ENCODE results near the gene LAD1.

DNA sequence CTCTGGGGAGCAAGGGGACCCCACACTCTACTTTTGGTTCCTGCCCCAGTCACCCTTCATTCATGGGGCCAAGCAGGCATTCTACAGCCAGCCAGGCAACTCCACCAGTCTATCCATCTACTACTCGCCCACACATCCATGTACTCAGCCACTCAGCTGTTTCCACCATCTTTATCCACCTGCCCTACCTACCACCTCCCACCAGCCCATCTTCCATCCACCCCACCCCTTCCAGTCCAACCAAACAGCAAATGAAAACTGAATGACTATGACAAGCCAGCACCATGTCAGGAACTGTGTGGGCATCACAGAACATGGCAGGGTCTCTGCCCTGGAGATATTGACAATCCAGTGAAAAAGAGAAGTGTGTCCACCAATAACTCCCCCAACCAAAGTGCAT lies 7.9 kb downstream of the LAD1 start:
- TF ChIP-seq, protein P1, sequence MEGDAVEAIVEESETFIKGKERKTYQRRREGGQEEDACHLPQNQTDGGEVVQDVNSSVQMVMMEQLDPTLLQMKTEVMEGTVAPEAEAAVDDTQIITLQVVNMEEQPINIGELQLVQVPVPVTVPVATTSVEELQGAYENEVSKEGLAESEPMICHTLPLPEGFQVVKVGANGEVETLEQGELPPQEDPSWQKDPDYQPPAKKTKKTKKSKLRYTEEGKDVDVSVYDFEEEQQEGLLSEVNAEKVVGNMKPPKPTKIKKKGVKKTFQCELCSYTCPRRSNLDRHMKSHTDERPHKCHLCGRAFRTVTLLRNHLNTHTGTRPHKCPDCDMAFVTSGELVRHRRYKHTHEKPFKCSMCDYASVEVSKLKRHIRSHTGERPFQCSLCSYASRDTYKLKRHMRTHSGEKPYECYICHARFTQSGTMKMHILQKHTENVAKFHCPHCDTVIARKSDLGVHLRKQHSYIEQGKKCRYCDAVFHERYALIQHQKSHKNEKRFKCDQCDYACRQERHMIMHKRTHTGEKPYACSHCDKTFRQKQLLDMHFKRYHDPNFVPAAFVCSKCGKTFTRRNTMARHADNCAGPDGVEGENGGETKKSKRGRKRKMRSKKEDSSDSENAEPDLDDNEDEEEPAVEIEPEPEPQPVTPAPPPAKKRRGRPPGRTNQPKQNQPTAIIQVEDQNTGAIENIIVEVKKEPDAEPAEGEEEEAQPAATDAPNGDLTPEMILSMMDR (IDR thresholded peaks at IDR 0.05) = no peak
- TF ChIP-seq POLR2AphosphoS5 (IDR thresholded peaks at IDR 0.05) = no peak

Data from breast epithelium (tissue), 3 donors.